CD4-positive, alpha-beta T cell (primary cell): ENCODE results near the gene COL5A1. TPM values are rescaled to one million over a fixed set of nuclear protein-coding genes. Genes with fewer than 3 reads are reported as not detected.

ENCODE experiments used
- ATAC-seq: fragments of 200-7000 bp; cut with Tn5 transposase; one replicate; pipeline ENCODE4 v1.10.0; 2022; ENCODE audit warnings: mild to moderate bottlenecking; ENCODE audit not compliant: poor library complexity
- CTCF ChIA-PET: fragments of 350-600 bp; sonication (Branson Sonifier 250); formaldehyde crosslinking; loops from one replicate; lab custom pipeline; 2021; ENCODE audit warnings: antibody characterized with exemption, inconsistent platforms; lab: Charles Lee
- POLR2A ChIA-PET: fragments of 350-600 bp; sonication (Branson Sonifier 250); formaldehyde crosslinking; loops from one replicate; lab custom pipeline; 2021; ENCODE audit warnings: antibody characterized with exemption, inconsistent platforms; lab: Charles Lee
- DNase-seq, 14 experiments: peaks; one replicate each; pipeline ENCODE4 v3.0.0-alpha.2; 2013 to 2020; ENCODE audit warnings: mixed read lengths in 2 of 14
- H3K27ac ChIP-seq, 2 donors: one replicate each; pipeline versions ENCODE4 v1.5.1 to v1.7.0; 2013; ENCODE audit warnings: low read length in 2 of 2, low read depth in 1 of 2, mild to moderate bottlenecking in 1 of 2
- H3K27me3 ChIP-seq, 2 experiments: 1 replicate in 1 of 2; 2 replicates in 1 of 2; pipeline versions ENCODE4 v1.6.1 to v1.7.0; 2013; ENCODE audit warnings: low read length in 2 of 2, control low read depth in 1 of 2, mild to moderate bottlenecking in 1 of 2, moderate library complexity in 1 of 2; ENCODE audit not compliant: insufficient read depth in 2 of 2, control insufficient read depth in 1 of 2
- H3K36me3 ChIP-seq: one replicate; pipeline ENCODE4 v1.6.1; 2013; ENCODE audit warnings: low read length, control low read depth; ENCODE audit not compliant: insufficient read depth
- H3K4me1 ChIP-seq: one replicate; pipeline ENCODE4 v1.6.1; 2013; ENCODE audit warnings: low read length, control low read depth; ENCODE audit not compliant: insufficient read depth
- H3K4me3 ChIP-seq: one replicate; pipeline ENCODE4 v1.5.1; 2013; ENCODE audit warnings: mild to moderate bottlenecking, low read length, moderate library complexity
- H3K9me3 ChIP-seq, 2 experiments: 1 replicate in 1 of 2; 2 replicates in 1 of 2; pipeline versions ENCODE4 v1.6.1 to v1.7.0; 2013; ENCODE audit warnings: low read length in 2 of 2, mild to moderate bottlenecking in 2 of 2, control low read depth in 1 of 2, moderate library complexity in 1 of 2; ENCODE audit not compliant: control insufficient read depth in 1 of 2, insufficient read depth in 1 of 2
- H3K27ac Mint-ChIP-seq: one replicate; pipeline ENCODE4 v1.8.0; 2020; ENCODE audit warnings: mixed read lengths
- H3K27me3 Mint-ChIP-seq: one replicate; pipeline ENCODE4 v1.8.0; 2021; ENCODE audit warnings: mixed read lengths
- H3K36me3 Mint-ChIP-seq: one replicate; pipeline ENCODE4 v1.8.0; 2021; ENCODE audit warnings: low read depth, mixed read lengths
- H3K4me1 Mint-ChIP-seq: one replicate; pipeline ENCODE4 v1.8.0; 2021; ENCODE audit warnings: low read depth, mixed read lengths
- H3K4me3 Mint-ChIP-seq: one replicate; pipeline ENCODE4 v1.8.0; 2020; ENCODE audit warnings: mild to moderate bottlenecking, mixed read lengths
- H3K9me3 Mint-ChIP-seq: one replicate; pipeline ENCODE4 v1.8.0; 2020; ENCODE audit warnings: mixed read lengths
- intact Hi-C, 2 experiments: fragments of 100-400 bp; cut with DNase I in 1 of 2; cut with micrococcal nuclease in 1 of 2; formaldehyde crosslinking; loops; one replicate each; pipeline versions ENCODE4 v1.15.1 to v1.9.0; 2023 to 2025; cut with DNase I, micrococcal nuclease
- total RNA-seq, 174 experiments: library from RNA in 2 of 174; stranded (reverse) in 2 of 174; gene quantifications; one replicate each; pipeline ENCODE4 v1.2.3 and lab custom pipeline; 2021 to 2026
- TF ChIP-seq, protein P1 (sequence below): fragments of 200-600 bp; IDR thresholded peaks from one replicate; pipeline ENCODE4 v1.8.0; 2022; ENCODE audit warnings: antibody characterized with exemption, mild to moderate bottlenecking

The COL5A1 gene
- total RNA-seq, 2 experiments from 2014 or later, result 0.41 to 0.50 TPM

DNA sequence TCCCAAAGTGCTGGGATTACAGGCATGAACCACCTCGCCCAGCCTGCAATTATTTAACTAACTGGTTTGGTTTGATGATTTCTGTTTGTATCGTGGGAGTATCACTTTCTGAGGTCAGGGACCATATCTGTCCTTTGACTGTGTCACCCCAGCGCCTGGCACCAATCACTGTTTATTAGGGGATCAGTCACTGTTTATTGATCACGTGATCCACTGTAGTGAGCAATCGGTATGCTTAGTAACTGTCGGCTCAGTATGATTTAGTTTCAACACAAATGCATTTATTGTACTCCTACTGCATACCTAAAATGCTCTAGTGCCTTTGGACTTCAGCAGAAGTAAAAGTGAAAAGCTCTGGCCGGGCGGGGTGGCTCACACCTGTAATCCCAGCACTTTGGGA is 54.8 kb downstream of the COL5A1 start:
- no peak overlapping the region for H3K4me3 Mint-ChIP-seq
- no peak for ATAC-seq
- DNase-seq, result no peak
- peaks cover 6% of the 10 kb centered on the region for H3K4me1 Mint-ChIP-seq
- H3K9me3 Mint-ChIP-seq, result no peaks in the 10 kb centered on the region
- H3K27me3 ChIP-seq, result no peaks in the 10 kb centered on the region
- H3K36me3 ChIP-seq, result no peaks in the 10 kb centered on the region
- H3K27me3 Mint-ChIP-seq, result no peaks in the 10 kb centered on the region
- intact Hi-C loops, result no loop called here
- H3K4me3 ChIP-seq, result no peak overlapping the region
- H3K4me1 ChIP-seq, result peaks cover 6% of the 10 kb centered on the region
- CTCF ChIA-PET, result no interaction called here
- no peaks in the 10 kb centered on the region for H3K36me3 Mint-ChIP-seq
- TF ChIP-seq, protein P1, sequence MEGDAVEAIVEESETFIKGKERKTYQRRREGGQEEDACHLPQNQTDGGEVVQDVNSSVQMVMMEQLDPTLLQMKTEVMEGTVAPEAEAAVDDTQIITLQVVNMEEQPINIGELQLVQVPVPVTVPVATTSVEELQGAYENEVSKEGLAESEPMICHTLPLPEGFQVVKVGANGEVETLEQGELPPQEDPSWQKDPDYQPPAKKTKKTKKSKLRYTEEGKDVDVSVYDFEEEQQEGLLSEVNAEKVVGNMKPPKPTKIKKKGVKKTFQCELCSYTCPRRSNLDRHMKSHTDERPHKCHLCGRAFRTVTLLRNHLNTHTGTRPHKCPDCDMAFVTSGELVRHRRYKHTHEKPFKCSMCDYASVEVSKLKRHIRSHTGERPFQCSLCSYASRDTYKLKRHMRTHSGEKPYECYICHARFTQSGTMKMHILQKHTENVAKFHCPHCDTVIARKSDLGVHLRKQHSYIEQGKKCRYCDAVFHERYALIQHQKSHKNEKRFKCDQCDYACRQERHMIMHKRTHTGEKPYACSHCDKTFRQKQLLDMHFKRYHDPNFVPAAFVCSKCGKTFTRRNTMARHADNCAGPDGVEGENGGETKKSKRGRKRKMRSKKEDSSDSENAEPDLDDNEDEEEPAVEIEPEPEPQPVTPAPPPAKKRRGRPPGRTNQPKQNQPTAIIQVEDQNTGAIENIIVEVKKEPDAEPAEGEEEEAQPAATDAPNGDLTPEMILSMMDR, result no peak
- no peak overlapping the region for H3K27ac Mint-ChIP-seq
- H3K9me3 ChIP-seq, result no peaks in the 10 kb centered on the region
- POLR2A ChIA-PET, result no interaction called here
- no peak overlapping the region for H3K27ac ChIP-seq

DNA sequence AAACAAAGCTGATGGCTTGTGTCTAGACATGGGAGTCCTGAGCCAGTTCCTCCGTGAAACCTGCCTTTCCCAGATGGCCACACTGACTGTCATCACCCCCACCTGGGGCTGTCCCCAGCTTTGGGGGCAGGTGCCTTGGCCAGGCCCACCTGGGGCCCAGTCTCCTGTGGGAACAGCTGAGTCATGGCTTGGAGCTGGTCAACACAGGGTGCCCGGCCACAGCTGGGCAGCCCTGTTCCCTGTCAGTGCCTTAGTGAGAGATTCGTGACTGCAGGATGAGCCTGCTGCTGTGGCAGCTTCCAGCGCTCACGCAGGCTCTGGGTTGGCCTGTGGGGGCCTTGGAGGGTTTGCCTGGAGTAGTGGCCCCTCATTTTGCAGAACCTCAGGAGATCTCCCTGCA is 56.5 kb downstream of the COL5A1 start:
- Mint-ChIP-seq H3K4me1 (peaks cover 2% of the 10 kb centered on the region), H3K27ac (no peak overlapping the region), H3K27me3 (no peaks in the 10 kb centered on the region), H3K4me3 (no peak overlapping the region), H3K9me3 (no peaks in the 10 kb centered on the region), H3K36me3 (no peaks in the 10 kb centered on the region)
- CTCF ChIA-PET, result no interaction called here
- Histone ChIP-seq H3K36me3 (no peaks in the 10 kb centered on the region), H3K4me1 (peaks cover 6% of the 10 kb centered on the region), H3K9me3 (no peaks in the 10 kb centered on the region), H3K27ac (no peak overlapping the region), H3K4me3 (no peak overlapping the region), H3K27me3 (no peaks in the 10 kb centered on the region)
- no peak for ATAC-seq
- TF ChIP-seq, protein P1, result no peak
- intact Hi-C loops, result no loop called here
- POLR2A ChIA-PET, result no interaction called here
- no peak for DNase-seq

DNA sequence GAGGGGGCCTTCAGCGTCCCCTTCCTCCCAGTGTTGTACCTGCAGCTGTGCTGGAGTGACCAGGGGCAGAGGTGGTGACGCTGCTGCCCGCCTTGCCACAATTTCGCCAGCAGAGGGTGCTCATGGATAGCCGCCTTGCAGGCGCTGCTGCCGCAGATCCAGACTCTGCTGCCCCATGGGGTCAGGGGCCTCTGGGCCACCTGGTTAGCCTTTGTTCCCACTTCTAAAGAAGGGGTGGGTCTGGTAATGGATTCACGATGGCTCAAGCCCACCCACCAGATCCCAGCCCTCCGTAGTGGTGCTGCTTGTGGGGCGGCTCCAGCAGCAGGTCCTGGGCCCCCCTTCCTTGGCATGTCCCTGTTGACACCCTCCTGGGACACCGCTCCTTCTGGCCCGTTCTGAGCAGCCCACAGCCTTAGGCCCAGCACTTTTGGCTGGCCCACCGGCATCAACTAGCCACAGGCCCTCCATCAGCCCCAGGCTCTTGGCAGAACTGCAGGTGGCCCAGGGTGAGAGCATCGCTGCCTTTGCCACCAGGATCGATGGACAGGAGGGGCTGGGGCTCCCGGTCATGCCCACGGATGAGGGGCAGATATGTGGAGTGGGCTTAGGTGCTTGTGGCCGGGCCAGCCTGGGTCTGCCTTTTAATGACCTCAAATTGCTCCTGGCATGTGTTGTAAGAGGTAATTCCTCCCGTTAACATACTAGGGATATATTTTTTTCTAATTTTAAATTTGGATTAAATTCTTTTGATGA is 57.2 kb downstream of the COL5A1 start:
- Mint-ChIP-seq H3K4me1 (no peaks in the 10 kb centered on the region), H3K4me3 (no peak overlapping the region), H3K27ac (no peak overlapping the region), H3K36me3 (no peaks in the 10 kb centered on the region), H3K9me3 (no peaks in the 10 kb centered on the region), H3K27me3 (no peaks in the 10 kb centered on the region)
- CTCF ChIA-PET, result no interaction called here
- intact Hi-C loops, result no loop called here
- peak in 13 of 14 experiments; percentile 7 to 60 (median 21) for DNase-seq
- H3K9me3 ChIP-seq, result no peaks in the 10 kb centered on the region
- POLR2A ChIA-PET, result no interaction called here
- H3K36me3 ChIP-seq, result no peaks in the 10 kb centered on the region
- H3K4me3 ChIP-seq, result no peak overlapping the region
- TF ChIP-seq, protein P1, result peak; percentile 47
- no peaks in the 10 kb centered on the region for H3K4me1 ChIP-seq
- ATAC-seq, result no peak
- H3K27me3 ChIP-seq, result no peaks in the 10 kb centered on the region
- H3K27ac ChIP-seq, result no peak overlapping the region
